ENCODE measurements around the gene GPR84.

The GPR84 gene

GRCh38 chr12:54390668-54391551 lies 26.6 kb upstream of the GPR84 start:
- no peak for DNase-seq

- no peak for DNase-seq
These were observed 25.9 kb upstream of the GPR84 start for GRCh38 chr12:54390176-54390667.

GRCh38 chr12:54389607-54390175 lies 25.4 kb upstream of the GPR84 start:
- DNase-seq = no peak

- DNase-seq = no peak
These were observed 24.8 kb upstream of the GPR84 start for GRCh38 chr12:54389134-54389508.

- DNase-seq = no peak
These were observed 24.2 kb upstream of the GPR84 start for GRCh38 chr12:54388237-54389133.

- DNase-seq = no peak
These were observed 22.8 kb upstream of the GPR84 start for GRCh38 chr12:54387114-54387467.

GRCh38 chr12:54386403-54387113 lies 22.3 kb upstream of the GPR84 start:
- DNase-seq = no peak

GRCh38 chr12:54385251-54385914 lies 21.1 kb upstream of the GPR84 start:
- no peak for DNase-seq

GRCh38 chr12:54384591-54385041 lies 20.3 kb upstream of the GPR84 start, which contains the start of gene ZNF385A:
ZNF385A (minus strand) TSS chr12:54384733; CDS start chr12:54384514, 219 bp downstream.
- DNase-seq = no peak

GRCh38 chr12:54383041-54383609 lies 18.8 kb upstream of the GPR84 start:
- DNase-seq = no peak

GRCh38 chr12:54381136-54381535 lies 16.9 kb upstream of the GPR84 start:
- DNase-seq = no peak

- peak; percentile 62 for DNase-seq
These were observed 15.3 kb upstream of the GPR84 start for GRCh38 chr12:54379398-54380201.

GRCh38 chr12:54378796-54379397 lies 14.6 kb upstream of the GPR84 start:
- DNase-seq = no peak

- no peak for DNase-seq
These were observed 13.7 kb upstream of the GPR84 start for GRCh38 chr12:54377797-54378515.

GRCh38 chr12:54377007-54377406 lies 12.7 kb upstream of the GPR84 start:
- DNase-seq = no peak

- no peak for DNase-seq
These were observed 12.3 kb upstream of the GPR84 start for GRCh38 chr12:54376596-54376995.

GRCh38 chr12:54375259-54375579 lies 10.9 kb upstream of the GPR84 start:
- no peak for DNase-seq

GRCh38 chr12:54374562-54375258 lies 10.4 kb upstream of the GPR84 start:
- no peak for DNase-seq
